Activated CD4-positive, CD25-positive, alpha-beta regulatory T cell (primary cell): Measurements from ENCODE around the gene PHGDH.

Experiments
- DNase-seq, 4 experiments: peaks; one replicate each; lab custom pipeline; 2025; lab: John Stamatoyannopoulos, UW

PHGDH gene

GRCh38 chr1:119790451-119791198, 78.9 kb downstream of the PHGDH start:
- no peak for DNase-seq

DNA sequence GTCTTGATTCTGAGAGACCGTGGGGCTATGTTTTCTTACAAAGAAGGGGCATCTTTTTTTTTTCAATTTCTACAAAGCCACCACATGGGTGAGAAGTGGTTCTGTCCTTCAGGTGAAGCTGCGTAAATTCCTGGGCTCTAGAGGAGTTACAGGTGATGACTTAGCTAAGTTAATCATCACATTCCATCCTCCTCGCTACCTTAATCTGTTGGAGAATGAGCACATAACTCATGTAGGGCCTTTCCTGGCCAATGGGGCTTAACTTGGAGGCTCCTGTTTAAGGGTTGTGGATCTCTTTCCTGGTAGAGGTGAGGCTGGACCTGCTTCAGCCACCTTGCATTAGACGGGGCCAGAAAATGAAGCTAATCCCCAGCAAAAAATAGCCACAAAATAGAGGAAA, 79.6 kb downstream of the PHGDH start:
- no peak for DNase-seq
